Sigmoid colon (tissue), 7 donors: ENCODE measurements around the gene PSMB11. TPM values are rescaled to one million over a fixed set of nuclear protein-coding genes. Genes with fewer than 3 reads are reported as not detected.

Experiments
- DNase-seq: peaks from one replicate; pipeline ENCODE4 v3.0.0-alpha.2; 2019
- H3K27ac ChIP-seq, 4 donors: fragments of 200-600 bp; sonication (generic); one replicate each; pipeline ENCODE4 v1.5.1; 2016 to 2019; ENCODE audit warnings: mild to moderate bottlenecking in 1 of 4
- H3K27me3 ChIP-seq, 3 donors: fragments of 200-600 bp; sonication (generic); one replicate each; pipeline ENCODE4 v1.5.1; 2019; ENCODE audit warnings: mild to moderate bottlenecking in 1 of 3
- H3K36me3 ChIP-seq, 4 donors: fragments of 200-600 bp; sonication (generic); one replicate each; pipeline ENCODE4 v1.5.1; 2016 to 2019
- H3K4me1 ChIP-seq, 4 donors: fragments of 200-600 bp; sonication (generic); one replicate each; pipeline ENCODE4 v1.5.1; 2017 to 2019
- H3K4me3 ChIP-seq, 4 donors: fragments of 200-600 bp; sonication (generic); one replicate each; pipeline ENCODE4 v1.5.1; 2017 to 2019; ENCODE audit warnings: mild to moderate bottlenecking in 2 of 4, moderate library complexity in 1 of 4
- H3K9me3 ChIP-seq, 4 donors: fragments of 200-600 bp in 3 of 4; sonication (generic) in 3 of 4; one replicate each; pipeline versions ENCODE4 v1.5.1 to v1.6.1; 2013 to 2019
- CTCF ChIP-seq, 4 experiments: fragments of 450-650 bp in 3 of 4; fragments of 200-600 bp in 1 of 4; IDR thresholded peaks; one replicate each; pipeline ENCODE4 v1.5.1; 2016 to 2019; ENCODE audit warnings: antibody characterized with exemption in 4 of 4, mild to moderate bottlenecking in 3 of 4, moderate library complexity in 2 of 4
- EP300 ChIP-seq, 4 donors: sonication (generic); formaldehyde crosslinking; IDR thresholded peaks; one replicate each; pipeline ENCODE4 v1.6.1; 2017; ENCODE audit warnings: antibody characterized with exemption in 4 of 4
- POLR2A ChIP-seq, 2 donors: fragments of 450-650 bp; IDR thresholded peaks; one replicate each; pipeline ENCODE4 v1.6.1; 2016; ENCODE audit warnings: antibody characterized with exemption in 2 of 2, mild to moderate bottlenecking in 2 of 2, moderate library complexity in 2 of 2
- POLR2AphosphoS5 ChIP-seq, 4 donors: sonication (generic); formaldehyde crosslinking; IDR thresholded peaks; one replicate each; pipeline ENCODE4 v1.6.1; 2017; ENCODE audit warnings: antibody characterized with exemption in 4 of 4
- WGBS, 2 donors: extraction: QIAGEN DNeasy Blood & Tissue Kit; methylation state at CpG; one replicate each; pipeline ENCODE4 v1.1.7; 2013; 5-methylcytosine and 5-hydroxymethylcytosine counted together
- intact Hi-C: fragments of 100-400 bp; cut with DNase I; formaldehyde crosslinking; loops from one replicate; pipeline ENCODE4 v1.15.1; 2023
- polyA plus RNA-seq, 3 donors: library from polyadenylated mRNA; stranded (reverse); fragments of 200-250 nt; gene quantifications; one replicate each; pipeline ENCODE4 v1.2.3, GENCODE V29; 2013
- total RNA-seq, 4 donors: library from RNA; depleted of rRNA; stranded (reverse); fragments of >200 nt; gene quantifications; one replicate each; pipeline ENCODE4 v1.1.0, GENCODE V29; 2016
- donor health status: healthy with polysubstance abuse.
- donor health status: Bipolar disorder and iron deficiency.
- donor health status: healthy.

PSMB11 gene
- total and polyA plus RNA-seq, 7 donors, result 0.06 to 0.41 TPM; not detected in 5

GRCh38 chr14:23035303-23036144, 6.5 kb upstream of the PSMB11 start:
- no peak for DNase-seq
- Histone ChIP-seq H3K9me3 (no peaks in the 10 kb centered on the region), H3K4me3 (peak overlapping the region; percentile 59 to 94 (median 80)), H3K36me3 (peaks cover 9 to 30% (median 26%) of the 10 kb centered on the region in 4 donors), H3K4me1 (peaks cover 0 to 14% (median 13%) of the 10 kb centered on the region in 4 donors), H3K27ac (peak overlapping the region; percentile 88 to 97 (median 93)), H3K27me3 (no peaks in the 10 kb centered on the region)
- 72% methylated on average over 14 of the region's 14 CpGs for WGBS, 2 donors
- TF ChIP-seq CTCF (IDR thresholded peaks at IDR 0.05) (no peak), EP300 (IDR thresholded peaks at IDR 0.05) (no peak), POLR2AphosphoS5 (IDR thresholded peaks at IDR 0.05) (no peak), POLR2A (IDR thresholded peaks at IDR 0.05) (no peak)
- intact Hi-C loops, result loop anchor here (1.0 kb wide), 1 partner anchor 29 kb away; no protein-coding TSS in a partner anchor

GRCh38 chr14:23040100-23040499, 1.9 kb upstream of the PSMB11 start:
- H3K27me3 ChIP-seq, result no peaks in the 10 kb centered on the region
- H3K9me3 ChIP-seq, result no peaks in the 10 kb centered on the region
- H3K4me1 ChIP-seq, result no peaks in the 10 kb centered on the region
- H3K4me3 ChIP-seq, result no peak overlapping the region
- H3K36me3 ChIP-seq, result no peaks in the 10 kb centered on the region
- TF ChIP-seq CTCF (IDR thresholded peaks at IDR 0.05) (no peak), POLR2AphosphoS5 (IDR thresholded peaks at IDR 0.05) (no peak), POLR2A (IDR thresholded peaks at IDR 0.05) (no peak), EP300 (IDR thresholded peaks at IDR 0.05) (no peak)
- intact Hi-C loops, result no loop called here
- no peak for DNase-seq
- H3K27ac ChIP-seq, result no peak overlapping the region
- WGBS, 2 donors, result 89 to 91% methylated on average over 4 of the region's 4 CpGs

GRCh38 chr14:23041729-23042128, 283 bp upstream of the PSMB11 start:
- 85 to 91% methylated on average over 8 of the region's 8 CpGs for whole genome bisulfite sequencing, 2 donors
- no peak overlapping the region for H3K27ac ChIP-seq
- no peaks in the 10 kb centered on the region for H3K4me1 ChIP-seq
- no peak for TF ChIP-seq POLR2A (IDR thresholded peaks at IDR 0.05)
- no peak for TF ChIP-seq POLR2AphosphoS5 (IDR thresholded peaks at IDR 0.05)
- TF ChIP-seq CTCF (IDR thresholded peaks at IDR 0.05), result no peak
- H3K36me3 ChIP-seq, result no peaks in the 10 kb centered on the region
- H3K4me3 ChIP-seq, result no peak overlapping the region
- intact Hi-C loops, result no loop called here
- H3K9me3 ChIP-seq, result no peaks in the 10 kb centered on the region
- no peaks in the 10 kb centered on the region for H3K27me3 ChIP-seq
- DNase-seq, result no peak

- H3K4me3 ChIP-seq, result no peak overlapping the region
- TF ChIP-seq POLR2AphosphoS5 (IDR thresholded peaks at IDR 0.05), result no peak
- no peak for TF ChIP-seq CTCF (IDR thresholded peaks at IDR 0.05)
- TF ChIP-seq EP300 (IDR thresholded peaks at IDR 0.05), result no peak
- TF ChIP-seq POLR2A (IDR thresholded peaks at IDR 0.05), result no peak
- H3K4me1 ChIP-seq, result no peaks in the 10 kb centered on the region
- WGBS, 2 donors, result 91 to 94% methylated on average over 6 of the region's 6 CpGs
- intact Hi-C loops, result no loop called here
- no peaks in the 10 kb centered on the region for H3K27me3 ChIP-seq
- no peaks in the 10 kb centered on the region for H3K36me3 ChIP-seq
- no peak for DNase-seq
- no peaks in the 10 kb centered on the region for H3K9me3 ChIP-seq
- no peak overlapping the region for H3K27ac ChIP-seq
Measured at GRCh38 chr14:23043145-23043544, 1.1 kb downstream of the PSMB11 start.
